Measurements from ENCODE around the gene DNAJA1.
"Not testable (repeated sequence)": the region's sequence is repeated elsewhere in the genome, so short reads cannot be mapped to it uniquely, and the experiment has no call there.

Gene DNAJA1

DNA sequence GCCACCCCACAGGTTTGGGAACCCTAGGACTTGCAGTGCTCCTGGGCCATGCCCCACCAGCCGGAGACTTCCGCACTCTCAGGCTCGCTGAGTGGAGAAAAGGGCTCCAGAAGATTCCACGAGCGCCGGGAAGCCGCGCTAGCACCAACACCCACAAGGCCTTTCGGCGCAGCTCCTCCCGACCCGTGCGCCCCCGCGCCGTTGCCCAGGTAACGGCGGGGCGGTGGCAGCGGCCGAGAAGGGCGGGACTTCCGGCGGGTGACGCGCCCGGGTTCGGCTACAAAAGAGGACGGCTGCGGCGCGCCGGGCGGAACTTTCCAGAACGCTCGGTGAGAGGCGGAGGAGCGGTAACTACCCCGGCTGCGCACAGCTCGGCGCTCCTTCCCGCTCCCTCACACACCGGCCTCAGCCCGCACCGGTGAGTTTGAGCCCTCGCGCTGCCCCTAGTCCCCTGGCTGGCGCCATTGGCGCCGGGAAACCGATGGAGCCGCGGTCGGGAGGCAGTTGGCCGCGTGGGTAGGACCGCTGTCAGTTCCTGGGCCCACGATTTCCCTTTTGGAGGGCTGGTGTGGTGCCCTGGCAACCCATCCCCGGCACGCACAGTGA lies at the start of gene DNAJA1:
Gene DNAJA1 (plus strand): TSS at position 308 of the 606 bp plus-strand sequence. CDS start 1,212 bp downstream, outside the sequence.
- in situ Hi-C loops (cut with HindIII; ENCODE audit: low pct_ligation_motif_present, low pct_unique_long_range_greater_than_20kb, low sequenced_read_pairs): no loop called here
- peak; percentile 91 for DNase-seq

DNA sequence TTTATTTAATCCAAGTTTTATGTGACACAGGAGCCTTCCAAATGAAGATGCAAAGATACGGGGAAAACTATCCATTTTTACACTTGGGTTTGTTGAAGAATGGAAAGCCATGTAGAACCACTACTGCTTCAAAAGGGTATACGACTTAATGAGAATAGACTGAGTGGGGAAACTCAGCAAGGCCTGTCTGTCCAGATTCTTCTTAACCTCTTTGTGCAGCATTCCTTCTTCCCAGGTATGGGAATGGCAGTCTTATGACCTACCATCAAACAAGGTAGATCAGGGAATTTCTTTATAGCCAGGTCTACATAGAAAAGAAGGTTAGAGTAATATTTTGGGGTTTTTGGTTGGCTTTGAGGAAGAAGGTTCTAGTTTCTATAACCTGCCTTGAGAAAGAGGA lies 47.0 kb upstream of the DNAJA1 start:
- in situ Hi-C loops (cut with HindIII; ENCODE audit: low pct_ligation_motif_present, low pct_unique_long_range_greater_than_20kb, low sequenced_read_pairs): no loop called here
- no peak for DNase-seq

DNA sequence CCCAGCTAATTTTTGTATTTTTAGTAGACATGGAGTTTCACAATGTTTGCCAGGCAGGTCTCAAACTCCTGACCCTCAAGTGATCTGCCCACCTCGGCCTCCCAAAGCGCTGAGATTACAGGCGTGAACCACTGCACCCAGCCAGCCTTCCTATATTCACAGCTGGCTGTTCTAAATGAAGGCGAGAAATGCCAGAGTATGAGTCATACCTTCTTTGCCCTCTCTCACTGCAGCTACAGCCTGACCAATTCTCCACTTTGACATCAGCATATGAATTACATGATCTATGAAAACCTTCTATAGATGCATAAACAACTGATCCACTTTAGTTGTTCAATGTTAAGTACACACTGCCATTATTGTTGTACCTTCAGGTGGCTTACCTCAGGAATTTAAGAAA lies 38.1 kb upstream of the DNAJA1 start:
- no peak for DNase-seq
- in situ Hi-C loops (cut with HindIII; ENCODE audit: low pct_ligation_motif_present, low pct_unique_long_range_greater_than_20kb, low sequenced_read_pairs): no loop called here

DNA sequence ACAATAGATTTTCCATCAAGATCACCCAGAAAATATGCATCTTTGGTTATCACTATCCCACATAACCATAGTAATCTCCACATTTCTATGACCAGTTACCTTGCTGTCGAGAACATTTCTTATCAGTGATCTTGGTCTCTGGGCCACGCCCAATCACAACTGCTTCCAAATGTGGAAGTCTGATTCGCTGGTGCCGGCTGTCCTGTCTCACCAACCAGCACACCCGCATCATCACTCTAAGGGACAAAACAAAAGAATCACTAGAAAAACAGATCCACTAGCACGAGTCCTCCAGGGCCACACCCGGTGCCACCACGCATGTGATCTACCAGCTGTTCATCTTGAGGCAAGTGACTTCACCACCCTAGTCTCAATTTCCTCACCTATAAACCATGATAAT lies 35.4 kb upstream of the DNAJA1 start:
- in situ Hi-C loops (cut with HindIII; ENCODE audit: low pct_ligation_motif_present, low pct_unique_long_range_greater_than_20kb, low sequenced_read_pairs): no loop called here
- DNase-seq: no peak

DNA sequence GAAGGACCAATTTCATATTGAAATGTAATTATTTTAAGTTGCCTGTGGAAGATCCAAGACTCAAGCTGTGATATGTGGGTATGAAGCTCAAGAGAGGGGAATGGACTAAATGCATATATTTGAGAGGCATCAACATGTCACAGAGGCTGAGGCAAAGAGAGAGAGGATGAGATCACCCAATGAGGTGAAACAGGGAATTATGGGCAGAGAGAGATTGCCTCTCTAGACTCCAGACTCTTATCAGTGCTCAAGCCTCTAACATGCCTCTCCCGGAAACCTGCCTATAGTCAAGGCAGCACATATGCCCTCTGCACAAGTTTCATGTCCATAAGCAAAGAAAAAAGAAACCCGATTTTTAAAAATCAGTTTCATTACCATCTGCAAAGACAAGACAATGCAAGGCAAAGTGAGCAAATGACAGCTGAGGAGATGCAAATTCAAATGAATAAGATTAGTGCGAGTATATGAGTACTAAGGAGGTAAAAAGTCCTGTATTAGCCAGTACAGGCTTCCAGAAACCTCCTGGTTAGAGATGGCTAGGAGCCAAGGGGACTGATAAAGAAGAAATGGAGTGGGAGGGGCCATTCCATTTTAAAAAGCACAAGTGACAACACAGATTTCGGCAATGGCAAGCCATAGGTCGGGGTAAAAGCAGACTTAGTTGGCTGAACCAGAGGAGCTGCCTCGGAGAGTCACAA lies 33.0 kb upstream of the DNAJA1 start:
- no peak for DNase-seq
- in situ Hi-C loops (cut with HindIII; ENCODE audit: low pct_ligation_motif_present, low pct_unique_long_range_greater_than_20kb, low sequenced_read_pairs): no loop called here

DNA sequence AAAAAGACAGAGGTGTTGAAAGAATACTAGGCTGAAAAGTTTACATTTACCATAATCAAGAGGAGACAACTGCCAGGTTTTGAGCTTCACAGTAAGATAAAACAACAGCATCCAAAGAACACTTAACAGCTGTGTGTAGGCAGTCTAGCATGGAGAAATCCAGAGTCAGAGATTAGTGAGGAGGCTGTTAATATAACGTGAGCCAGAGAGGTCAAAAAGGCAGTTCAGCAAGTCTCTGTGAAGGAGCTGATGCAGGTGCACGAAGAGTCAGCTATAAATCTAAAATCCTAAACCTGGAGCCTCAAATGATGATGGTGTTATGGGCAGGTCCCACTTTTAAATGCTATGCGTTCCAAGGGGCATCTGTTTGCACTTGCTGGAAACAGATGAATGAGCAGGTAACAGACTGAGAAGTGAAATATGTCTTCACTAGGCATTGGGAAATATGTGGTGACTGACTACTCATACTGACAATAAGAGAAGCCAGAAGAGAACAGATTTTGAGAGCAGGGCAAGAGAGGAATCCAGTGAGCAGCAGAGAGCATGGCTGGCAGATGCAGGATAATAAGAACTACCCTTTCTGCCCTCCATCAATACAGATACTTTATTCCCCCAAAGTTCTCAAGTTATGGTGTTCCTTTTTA lies 32.4 kb upstream of the DNAJA1 start:
- DNase-seq: peak; percentile 11
- in situ Hi-C loops (cut with HindIII; ENCODE audit: low pct_ligation_motif_present, low pct_unique_long_range_greater_than_20kb, low sequenced_read_pairs): no loop called here

DNA sequence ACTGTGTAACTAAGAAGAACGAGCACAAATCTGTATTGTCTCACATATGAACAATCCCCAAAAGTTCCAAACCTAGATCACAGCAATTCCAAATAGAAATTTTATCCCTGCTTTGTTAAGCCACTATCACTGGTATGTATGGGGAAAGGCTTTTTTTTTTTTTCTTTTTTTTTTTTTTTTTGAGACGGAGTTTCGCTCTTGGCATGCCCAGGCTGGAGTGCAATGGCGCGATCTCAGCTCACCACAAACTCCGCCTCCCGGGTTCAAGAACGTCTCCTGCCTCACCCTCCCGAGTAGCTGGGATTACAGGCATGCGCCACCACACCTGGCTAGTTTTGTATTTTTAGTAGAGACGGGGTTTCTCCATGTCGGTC lies 24.4 kb upstream of the DNAJA1 start:
- in situ Hi-C loops (cut with HindIII; ENCODE audit: low pct_ligation_motif_present, low pct_unique_long_range_greater_than_20kb, low sequenced_read_pairs): not testable (repeated sequence)
- DNase-seq: peak; percentile 35

DNA sequence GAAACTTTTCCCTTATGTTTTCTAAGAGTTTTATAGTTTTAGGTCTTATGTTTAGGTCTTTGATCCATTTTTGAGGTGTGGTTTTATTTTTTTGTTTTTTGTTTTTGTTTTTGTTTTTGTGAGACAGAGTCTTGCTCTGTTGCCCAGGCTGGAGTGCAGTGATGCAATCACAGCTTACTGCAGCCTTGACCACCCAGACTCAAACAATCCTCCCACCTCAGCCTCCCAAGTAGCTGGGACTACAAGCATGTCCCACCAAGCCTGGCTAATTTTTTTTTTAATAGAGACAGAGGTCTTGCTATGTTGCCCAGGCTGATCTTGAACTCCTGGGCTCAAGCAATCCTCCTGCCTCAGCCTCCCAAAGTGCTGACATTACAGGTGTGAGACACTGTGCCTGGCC lies 19.7 kb upstream of the DNAJA1 start:
- DNase-seq; in situ Hi-C loops (cut with HindIII; ENCODE audit: low pct_ligation_motif_present, low pct_unique_long_range_greater_than_20kb, low sequenced_read_pairs): not testable (repeated sequence)

DNA sequence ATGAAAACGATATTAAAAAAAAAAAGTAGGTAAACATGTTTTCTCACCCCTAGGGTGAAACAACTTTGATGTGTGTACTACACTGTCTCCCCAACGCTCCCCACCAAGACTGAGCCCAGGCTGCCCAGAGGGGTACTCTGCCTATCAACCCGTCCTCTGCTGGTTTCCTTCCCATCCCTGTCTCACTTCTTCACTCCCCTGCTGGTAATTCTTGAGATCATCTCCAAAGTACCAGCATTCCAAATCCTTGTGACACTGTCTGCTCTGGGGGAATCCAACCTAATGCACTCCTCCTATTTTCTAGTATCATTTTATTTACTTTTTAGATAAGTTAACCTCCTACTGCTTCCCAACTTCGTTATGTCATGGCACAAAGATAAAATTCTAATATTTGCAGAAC lies 17.3 kb upstream of the DNAJA1 start:
- DNase-seq: no peak
- in situ Hi-C loops (cut with HindIII; ENCODE audit: low pct_ligation_motif_present, low pct_unique_long_range_greater_than_20kb, low sequenced_read_pairs): no loop called here

DNA sequence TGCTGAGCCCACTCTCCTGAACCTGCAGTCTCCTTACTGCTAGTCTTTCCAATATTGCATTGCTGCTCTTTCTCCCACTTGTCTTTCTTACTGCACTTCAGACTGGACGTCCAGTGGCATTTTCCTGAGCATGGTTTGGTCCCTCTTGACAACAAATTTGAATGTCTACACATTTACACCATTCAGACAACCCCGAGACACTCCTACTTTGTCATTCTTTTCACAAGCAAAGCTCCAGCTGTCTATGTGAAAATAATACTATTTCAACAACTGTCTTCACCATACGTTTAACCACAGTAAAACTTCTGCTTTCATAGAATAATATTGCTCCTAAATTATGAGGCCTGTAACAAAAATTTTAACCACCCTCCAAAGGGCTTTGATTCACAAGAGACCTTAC lies 13.2 kb upstream of the DNAJA1 start:
- DNase-seq: no peak

DNA sequence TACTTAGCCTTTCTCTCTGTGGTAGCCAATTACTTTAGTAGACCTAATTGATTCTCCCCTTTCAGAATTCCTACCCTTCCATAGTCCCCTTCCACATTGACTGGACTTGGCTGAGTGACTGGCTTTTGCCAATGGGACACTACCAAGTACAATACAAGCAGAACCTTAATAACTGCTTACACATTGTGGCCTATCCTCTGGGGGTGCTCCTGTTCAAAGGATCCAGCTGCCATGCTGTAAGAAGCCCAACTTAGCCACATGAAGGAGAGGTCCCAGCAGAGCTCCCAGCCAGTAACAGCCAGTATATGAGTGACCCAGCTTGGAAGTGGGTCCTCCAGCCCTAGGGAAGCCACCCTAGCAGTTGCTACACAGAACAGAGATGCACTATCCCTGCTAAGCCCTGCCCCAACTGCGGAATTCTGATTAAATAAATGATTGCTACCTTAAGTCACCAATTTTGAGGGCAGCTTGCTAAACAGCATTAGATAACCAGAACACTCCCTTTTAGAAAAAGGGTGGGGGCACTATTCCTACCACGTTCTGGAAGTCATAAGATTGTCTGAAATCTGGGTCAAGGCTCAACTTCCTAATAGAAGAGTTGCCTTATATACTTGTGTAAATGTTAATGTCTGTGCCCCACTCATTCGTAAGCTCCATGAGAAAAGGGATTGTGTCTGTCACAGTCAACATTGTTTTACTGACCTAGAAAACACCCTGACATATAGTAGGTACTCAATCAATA lies 12.6 kb upstream of the DNAJA1 start:
- in situ Hi-C loops (cut with HindIII; ENCODE audit: low pct_ligation_motif_present, low pct_unique_long_range_greater_than_20kb, low sequenced_read_pairs): no loop called here
- DNase-seq: no peak

More for the DNA sequence above, 13.2 kb upstream of the DNAJA1 start:
- in situ Hi-C loops (cut with HindIII; ENCODE audit: low pct_ligation_motif_present, low pct_unique_long_range_greater_than_20kb, low sequenced_read_pairs): no loop called here

DNA sequence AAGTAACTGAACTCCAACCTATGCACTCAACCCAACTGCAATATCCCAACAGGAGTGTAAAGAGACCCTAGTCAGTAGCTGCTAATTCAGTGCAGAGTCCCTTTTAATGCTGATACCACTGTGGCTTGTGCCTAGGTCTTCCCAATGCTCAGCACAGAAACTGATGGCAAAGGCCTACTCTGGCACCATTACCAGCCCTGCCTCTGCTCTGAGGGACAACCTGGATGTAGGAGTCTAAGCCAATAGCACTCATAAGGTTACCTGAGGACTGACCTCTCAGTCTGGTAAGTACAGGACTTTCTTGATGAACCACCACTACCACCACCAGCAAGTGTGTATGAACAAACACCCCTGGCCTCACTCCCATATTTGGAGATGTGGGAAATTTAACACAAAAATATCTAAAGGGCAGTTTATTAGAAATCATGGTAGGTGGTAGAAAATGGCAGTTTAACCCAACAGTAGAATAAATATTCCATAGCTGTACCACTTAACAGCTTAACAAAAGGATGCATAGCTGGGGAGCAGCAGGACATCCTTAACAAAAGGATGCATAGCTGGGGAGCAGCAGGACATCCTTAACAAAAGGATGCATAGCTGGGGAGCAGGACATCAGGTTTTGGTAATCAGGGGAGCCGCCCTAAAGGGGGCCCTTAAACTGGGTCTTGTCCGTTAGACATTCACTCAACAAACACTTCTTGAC lies 11.0 kb upstream of the DNAJA1 start:
- in situ Hi-C loops (cut with HindIII; ENCODE audit: low pct_ligation_motif_present, low pct_unique_long_range_greater_than_20kb, low sequenced_read_pairs): no loop called here
- no peak for DNase-seq

DNA sequence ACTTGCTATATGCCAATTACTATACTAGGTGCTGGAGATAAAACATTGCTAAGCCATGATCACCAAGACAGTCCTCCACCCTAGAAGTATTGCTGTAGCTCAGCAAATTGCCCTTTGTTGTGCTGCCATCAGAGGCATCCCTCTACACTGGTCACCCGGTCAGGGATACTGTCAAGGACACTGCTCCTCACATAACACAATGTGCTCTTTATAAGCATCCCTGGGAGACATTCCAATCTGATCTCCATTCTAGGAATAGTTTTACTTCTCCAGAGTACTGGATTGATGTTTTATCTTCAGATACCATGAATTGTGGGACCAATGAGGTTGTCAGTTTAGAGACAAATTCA lies 10.4 kb upstream of the DNAJA1 start:
- in situ Hi-C loops (cut with HindIII; ENCODE audit: low pct_ligation_motif_present, low pct_unique_long_range_greater_than_20kb, low sequenced_read_pairs): no loop called here
- DNase-seq: no peak

DNA sequence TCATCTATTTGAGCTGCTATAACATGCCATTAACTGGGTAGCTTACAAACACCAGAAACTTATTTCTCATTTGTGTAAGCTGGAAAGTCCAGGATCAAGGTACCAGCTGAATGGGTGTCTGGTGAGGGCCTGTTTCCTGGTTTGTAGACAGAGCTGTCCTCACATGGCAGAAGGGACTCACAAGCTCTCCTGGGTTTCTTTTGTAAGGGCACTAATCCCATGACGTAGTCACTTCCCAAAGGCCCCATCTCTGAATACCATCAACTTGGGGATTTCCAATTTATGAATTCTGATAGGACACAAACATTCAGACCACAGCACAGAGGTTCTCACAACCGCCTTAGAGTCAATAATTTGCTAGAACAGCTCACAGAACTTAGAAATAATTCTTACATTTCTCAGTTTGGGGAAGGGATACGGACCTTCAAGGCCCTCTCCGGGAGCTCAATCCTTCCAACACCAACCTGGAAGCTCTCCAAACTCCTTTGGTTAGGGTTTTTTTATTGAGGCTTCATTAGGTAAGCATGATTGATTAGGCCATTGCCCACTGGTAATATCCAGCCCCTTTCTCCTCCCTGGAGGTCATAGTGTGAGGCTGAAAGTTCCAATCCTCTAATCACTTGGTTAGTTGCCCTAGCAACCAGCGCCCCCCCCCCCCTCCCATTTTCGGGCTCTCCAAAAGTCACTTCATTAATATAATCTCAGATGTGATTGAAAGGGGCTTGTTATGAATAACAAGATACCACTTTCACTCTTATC lies 7.6 kb upstream of the DNAJA1 start:
- in situ Hi-C loops (cut with HindIII; ENCODE audit: low pct_ligation_motif_present, low pct_unique_long_range_greater_than_20kb, low sequenced_read_pairs): no loop called here
- DNase-seq: no peak

DNA sequence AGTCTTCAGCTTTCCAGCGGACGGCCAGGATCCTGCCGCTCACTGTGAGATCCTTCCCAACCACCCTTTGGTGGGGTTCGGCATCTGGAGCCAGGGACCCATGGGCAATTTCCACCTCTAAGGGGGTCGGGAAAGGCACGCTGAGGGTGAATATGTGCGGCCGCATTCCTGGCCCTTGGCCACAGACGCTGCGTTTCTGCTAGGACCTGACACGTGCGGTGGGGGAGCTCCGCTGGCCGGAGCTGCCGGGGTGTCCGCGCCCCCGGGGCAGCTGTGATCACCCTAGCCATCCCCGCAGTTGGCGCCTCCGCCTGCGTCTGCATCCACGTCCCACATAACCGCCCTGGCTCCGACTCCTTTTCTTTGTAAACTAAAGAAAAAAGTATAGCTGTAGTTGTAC lies 5.3 kb upstream of the DNAJA1 start:
- in situ Hi-C loops (cut with HindIII; ENCODE audit: low pct_ligation_motif_present, low pct_unique_long_range_greater_than_20kb, low sequenced_read_pairs): no loop called here
- no peak for DNase-seq

DNA sequence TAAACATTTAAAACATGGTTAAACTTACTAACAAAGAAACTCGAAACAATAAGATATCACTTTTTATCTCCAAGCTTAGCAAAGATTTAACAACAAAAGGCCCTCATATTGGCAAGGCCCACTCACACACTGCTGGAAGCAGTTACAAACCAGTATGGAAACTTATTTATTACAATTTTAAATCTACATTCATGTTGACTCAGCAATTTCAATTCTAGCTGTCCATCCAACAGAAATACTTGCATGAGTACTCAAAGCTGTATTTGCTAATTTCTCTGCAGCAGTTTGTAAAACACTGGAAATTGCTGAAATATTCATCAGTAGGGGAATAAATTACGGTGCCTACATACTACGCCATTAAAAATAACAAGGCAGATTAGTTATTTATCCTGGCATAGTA lies 2.8 kb upstream of the DNAJA1 start:
- DNase-seq: no peak
- in situ Hi-C loops (cut with HindIII; ENCODE audit: low pct_ligation_motif_present, low pct_unique_long_range_greater_than_20kb, low sequenced_read_pairs): no loop called here

DNA sequence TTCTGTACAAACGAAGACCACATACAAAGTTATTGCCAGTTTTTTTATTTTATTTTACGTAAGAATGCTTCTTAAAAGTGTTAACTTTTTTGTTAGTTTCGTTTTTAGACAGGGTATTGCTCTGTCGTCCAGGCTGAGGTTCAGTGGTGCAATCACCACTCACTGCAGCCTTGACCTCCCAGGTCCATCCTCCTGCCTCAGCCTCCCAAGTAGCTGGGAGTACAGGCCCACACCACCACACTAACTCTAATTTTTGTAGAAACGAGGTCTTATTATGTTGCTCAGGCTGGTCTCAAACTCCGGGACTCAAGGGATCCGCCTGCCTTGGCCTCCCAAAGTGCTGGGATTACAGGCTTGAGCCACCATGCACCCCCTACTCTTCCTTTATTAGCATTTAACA lies 2.3 kb upstream of the DNAJA1 start:
- in situ Hi-C loops (cut with HindIII; ENCODE audit: low pct_ligation_motif_present, low pct_unique_long_range_greater_than_20kb, low sequenced_read_pairs): no loop called here
- no peak for DNase-seq

DNA sequence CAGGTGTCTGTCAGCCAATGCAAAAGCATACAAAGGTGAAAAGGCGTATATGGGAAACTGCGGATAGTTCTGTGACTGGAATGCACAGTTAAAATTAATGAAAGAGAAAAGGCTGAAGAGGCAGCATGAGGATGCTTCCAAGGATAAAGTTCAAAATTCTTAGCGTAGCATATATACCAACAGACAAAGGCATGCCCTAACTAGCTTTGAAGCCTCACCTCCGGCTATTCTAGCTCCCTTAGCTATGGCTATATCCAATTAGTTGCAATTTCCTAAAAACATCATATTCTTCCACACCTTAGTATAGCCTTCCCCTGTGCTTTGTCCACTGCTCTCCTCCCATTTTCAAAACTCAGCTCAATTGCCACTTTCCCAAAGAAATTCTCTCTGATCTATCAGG lies 1.4 kb upstream of the DNAJA1 start:
- no peak for DNase-seq
- in situ Hi-C loops (cut with HindIII; ENCODE audit: low pct_ligation_motif_present, low pct_unique_long_range_greater_than_20kb, low sequenced_read_pairs): no loop called here
